GM12878 (cell line): ENCODE results near the gene PRKCI.
"Not testable (repeated sequence)": the region's sequence is repeated elsewhere in the genome, so short reads cannot be mapped to it uniquely, and the experiment has no call there.

Source experiments
- HDAC2 ChIP-seq: fragments of 200-600 bp; sonication (generic); IDR thresholded peaks from 2 replicates; pipeline ENCODE4 v1.6.1; 2017
- MYC ChIP-seq: IDR thresholded peaks from 2 replicates; pipeline ENCODE4 v1.6.1; 2011; ENCODE audit warnings: mild to moderate bottlenecking, low read length, moderate library complexity, inconsistent platforms; ENCODE audit not compliant: insufficient read depth, insufficient replicate concordance, insufficient read length, severe bottlenecking
- NR2C2 ChIP-seq: IDR thresholded peaks from 2 replicates; pipeline ENCODE4 v1.6.1; 2011; ENCODE audit warnings: borderline replicate concordance, low read depth; ENCODE audit not compliant: control insufficient read depth, insufficient read length
- POLR2A ChIP-seq: IDR thresholded peaks from 2 replicates; pipeline ENCODE4 v1.6.1; 2011; ENCODE audit warnings: low read depth, mild to moderate bottlenecking, low read length
- RAD21 ChIP-seq: IDR thresholded peaks from 2 replicates; pipeline ENCODE4 v1.6.1; 2011; ENCODE audit warnings: mild to moderate bottlenecking, low read depth, low read length, moderate library complexity; ENCODE audit not compliant: insufficient read depth
- ZNF274 ChIP-seq: IDR thresholded peaks from one replicate; pipeline ENCODE4 v1.8.0; 2011; ENCODE audit not compliant: insufficient read length, insufficient read depth
- TF ChIP-seq, protein P1 (sequence below): fragments of 450-650 bp; IDR thresholded peaks from 2 replicates; pipeline ENCODE4 v1.6.1; 2016; ENCODE audit warnings: mild to moderate bottlenecking
- TF ChIP-seq, protein P2 (sequence below): IDR thresholded peaks from 2 replicates; pipeline ENCODE4 v1.6.1; 2011; ENCODE audit warnings: mild to moderate bottlenecking, low read depth, low read length, moderate library complexity; ENCODE audit not compliant: insufficient replicate concordance
- TF ChIP-seq, protein P3 (sequence below): IDR thresholded peaks from 2 replicates; pipeline ENCODE4 v1.6.1; 2011; ENCODE audit warnings: borderline replicate concordance, low read depth, mild to moderate bottlenecking, moderate library complexity, mixed read lengths, low read length; ENCODE audit not compliant: insufficient read depth; ENCODE audit errors: extremely low read length
- TF ChIP-seq, protein P4 (sequence below): fragments of 450-650 bp; IDR thresholded peaks from 2 replicates; pipeline ENCODE4 v1.6.1; 2017; ENCODE audit warnings: low read depth, mild to moderate bottlenecking, moderate library complexity
- TF ChIP-seq, protein P5 (sequence below), 3 experiments: IDR thresholded peaks in 2 of 3; conservative IDR thresholded peaks in 1 of 3; 2 replicates each; pipeline ENCODE4 v1.5.1; 2011; ENCODE audit warnings: low read depth in 3 of 3, low read length in 3 of 3, mild to moderate bottlenecking in 3 of 3, control low read depth in 2 of 3, moderate library complexity in 2 of 3, inconsistent platforms in 1 of 3, mixed read lengths in 1 of 3; ENCODE audit not compliant: control insufficient read depth in 2 of 3, insufficient read depth in 1 of 3; ENCODE audit errors: extremely low read depth in 1 of 3
- TF ChIP-seq, protein P6 (sequence below): IDR thresholded peaks from 2 replicates; pipeline ENCODE4 v1.6.1; 2012; ENCODE audit warnings: low read depth, low read length, improper control_type of control experiment
- TF ChIP-seq, protein P7 (sequence below): IDR thresholded peaks from 2 replicates; pipeline ENCODE4 v1.6.1; 2012; ENCODE audit warnings: low read depth, low read length, improper control_type of control experiment

DNA sequence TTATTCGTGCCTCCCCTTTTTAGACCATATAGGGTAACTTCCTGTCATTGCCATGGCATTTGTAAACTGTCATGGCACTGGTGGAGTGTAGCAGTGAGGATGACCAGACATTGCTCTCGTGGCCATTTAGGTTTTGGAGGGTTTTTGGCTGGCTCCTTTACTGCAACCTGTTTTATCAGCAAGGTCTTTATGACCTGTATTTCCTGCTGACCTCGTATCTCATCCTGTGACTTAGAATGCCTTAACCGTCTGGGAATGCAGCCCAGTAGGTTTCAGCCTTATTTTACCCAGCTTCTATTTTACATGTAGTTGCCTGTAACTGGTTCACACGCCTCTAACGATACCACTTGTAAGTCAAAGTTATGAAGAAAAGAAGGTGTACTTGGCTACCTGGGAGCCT is 121.6 kb downstream of the PRKCI start:
- TF ChIP-seq, protein P1, sequence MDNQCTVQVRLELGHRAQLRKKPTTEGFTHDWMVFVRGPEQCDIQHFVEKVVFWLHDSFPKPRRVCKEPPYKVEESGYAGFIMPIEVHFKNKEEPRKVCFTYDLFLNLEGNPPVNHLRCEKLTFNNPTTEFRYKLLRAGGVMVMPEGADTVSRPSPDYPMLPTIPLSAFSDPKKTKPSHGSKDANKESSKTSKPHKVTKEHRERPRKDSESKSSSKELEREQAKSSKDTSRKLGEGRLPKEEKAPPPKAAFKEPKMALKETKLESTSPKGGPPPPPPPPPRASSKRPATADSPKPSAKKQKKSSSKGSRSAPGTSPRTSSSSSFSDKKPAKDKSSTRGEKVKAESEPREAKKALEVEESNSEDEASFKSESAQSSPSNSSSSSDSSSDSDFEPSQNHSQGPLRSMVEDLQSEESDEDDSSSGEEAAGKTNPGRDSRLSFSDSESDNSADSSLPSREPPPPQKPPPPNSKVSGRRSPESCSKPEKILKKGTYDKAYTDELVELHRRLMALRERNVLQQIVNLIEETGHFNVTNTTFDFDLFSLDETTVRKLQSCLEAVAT = not testable (repeated sequence)
- TF ChIP-seq, protein P2, sequence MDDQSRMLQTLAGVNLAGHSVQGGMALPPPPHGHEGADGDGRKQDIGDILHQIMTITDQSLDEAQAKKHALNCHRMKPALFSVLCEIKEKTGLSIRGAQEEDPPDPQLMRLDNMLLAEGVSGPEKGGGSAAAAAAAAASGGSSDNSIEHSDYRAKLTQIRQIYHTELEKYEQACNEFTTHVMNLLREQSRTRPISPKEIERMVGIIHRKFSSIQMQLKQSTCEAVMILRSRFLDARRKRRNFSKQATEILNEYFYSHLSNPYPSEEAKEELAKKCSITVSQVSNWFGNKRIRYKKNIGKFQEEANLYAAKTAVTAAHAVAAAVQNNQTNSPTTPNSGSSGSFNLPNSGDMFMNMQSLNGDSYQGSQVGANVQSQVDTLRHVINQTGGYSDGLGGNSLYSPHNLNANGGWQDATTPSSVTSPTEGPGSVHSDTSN = not testable (repeated sequence)
- TF ChIP-seq, protein P3, sequence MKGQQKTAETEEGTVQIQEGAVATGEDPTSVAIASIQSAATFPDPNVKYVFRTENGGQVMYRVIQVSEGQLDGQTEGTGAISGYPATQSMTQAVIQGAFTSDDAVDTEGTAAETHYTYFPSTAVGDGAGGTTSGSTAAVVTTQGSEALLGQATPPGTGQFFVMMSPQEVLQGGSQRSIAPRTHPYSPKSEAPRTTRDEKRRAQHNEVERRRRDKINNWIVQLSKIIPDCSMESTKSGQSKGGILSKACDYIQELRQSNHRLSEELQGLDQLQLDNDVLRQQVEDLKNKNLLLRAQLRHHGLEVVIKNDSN = not testable (repeated sequence)
- not testable (repeated sequence) for TF ChIP-seq MYC, RAD21, POLR2A, ZNF274, NR2C2, HDAC2
- TF ChIP-seq, protein P4, sequence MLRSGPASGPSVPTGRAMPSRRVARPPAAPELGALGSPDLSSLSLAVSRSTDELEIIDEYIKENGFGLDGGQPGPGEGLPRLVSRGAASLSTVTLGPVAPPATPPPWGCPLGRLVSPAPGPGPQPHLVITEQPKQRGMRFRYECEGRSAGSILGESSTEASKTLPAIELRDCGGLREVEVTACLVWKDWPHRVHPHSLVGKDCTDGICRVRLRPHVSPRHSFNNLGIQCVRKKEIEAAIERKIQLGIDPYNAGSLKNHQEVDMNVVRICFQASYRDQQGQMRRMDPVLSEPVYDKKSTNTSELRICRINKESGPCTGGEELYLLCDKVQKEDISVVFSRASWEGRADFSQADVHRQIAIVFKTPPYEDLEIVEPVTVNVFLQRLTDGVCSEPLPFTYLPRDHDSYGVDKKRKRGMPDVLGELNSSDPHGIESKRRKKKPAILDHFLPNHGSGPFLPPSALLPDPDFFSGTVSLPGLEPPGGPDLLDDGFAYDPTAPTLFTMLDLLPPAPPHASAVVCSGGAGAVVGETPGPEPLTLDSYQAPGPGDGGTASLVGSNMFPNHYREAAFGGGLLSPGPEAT = not testable (repeated sequence)
- TF ChIP-seq, protein P5, sequence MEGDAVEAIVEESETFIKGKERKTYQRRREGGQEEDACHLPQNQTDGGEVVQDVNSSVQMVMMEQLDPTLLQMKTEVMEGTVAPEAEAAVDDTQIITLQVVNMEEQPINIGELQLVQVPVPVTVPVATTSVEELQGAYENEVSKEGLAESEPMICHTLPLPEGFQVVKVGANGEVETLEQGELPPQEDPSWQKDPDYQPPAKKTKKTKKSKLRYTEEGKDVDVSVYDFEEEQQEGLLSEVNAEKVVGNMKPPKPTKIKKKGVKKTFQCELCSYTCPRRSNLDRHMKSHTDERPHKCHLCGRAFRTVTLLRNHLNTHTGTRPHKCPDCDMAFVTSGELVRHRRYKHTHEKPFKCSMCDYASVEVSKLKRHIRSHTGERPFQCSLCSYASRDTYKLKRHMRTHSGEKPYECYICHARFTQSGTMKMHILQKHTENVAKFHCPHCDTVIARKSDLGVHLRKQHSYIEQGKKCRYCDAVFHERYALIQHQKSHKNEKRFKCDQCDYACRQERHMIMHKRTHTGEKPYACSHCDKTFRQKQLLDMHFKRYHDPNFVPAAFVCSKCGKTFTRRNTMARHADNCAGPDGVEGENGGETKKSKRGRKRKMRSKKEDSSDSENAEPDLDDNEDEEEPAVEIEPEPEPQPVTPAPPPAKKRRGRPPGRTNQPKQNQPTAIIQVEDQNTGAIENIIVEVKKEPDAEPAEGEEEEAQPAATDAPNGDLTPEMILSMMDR (IDR thresholded peaks at IDR 0.05 in 2 of 3, conservative IDR thresholded peaks at IDR 0.05 in 1 of 3; ENCODE audit: control insufficient read depth in 2 of 3, extremely low read depth in 1 of 3, insufficient read depth in 1 of 3, low read depth in 3 of 3, low read length in 3 of 3) = not testable (repeated sequence)
- TF ChIP-seq, protein P6, sequence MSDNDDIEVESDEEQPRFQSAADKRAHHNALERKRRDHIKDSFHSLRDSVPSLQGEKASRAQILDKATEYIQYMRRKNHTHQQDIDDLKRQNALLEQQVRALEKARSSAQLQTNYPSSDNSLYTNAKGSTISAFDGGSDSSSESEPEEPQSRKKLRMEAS = not testable (repeated sequence)
- TF ChIP-seq, protein P7, sequence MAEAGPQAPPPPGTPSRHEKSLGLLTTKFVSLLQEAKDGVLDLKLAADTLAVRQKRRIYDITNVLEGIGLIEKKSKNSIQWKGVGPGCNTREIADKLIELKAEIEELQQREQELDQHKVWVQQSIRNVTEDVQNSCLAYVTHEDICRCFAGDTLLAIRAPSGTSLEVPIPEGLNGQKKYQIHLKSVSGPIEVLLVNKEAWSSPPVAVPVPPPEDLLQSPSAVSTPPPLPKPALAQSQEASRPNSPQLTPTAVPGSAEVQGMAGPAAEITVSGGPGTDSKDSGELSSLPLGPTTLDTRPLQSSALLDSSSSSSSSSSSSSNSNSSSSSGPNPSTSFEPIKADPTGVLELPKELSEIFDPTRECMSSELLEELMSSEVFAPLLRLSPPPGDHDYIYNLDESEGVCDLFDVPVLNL = not testable (repeated sequence)
